H1 (cell line): ENCODE data around the gene ARHGAP26. TPM values are rescaled to one million over a fixed set of nuclear protein-coding genes. Genes with fewer than 3 reads are reported as not detected.

Experiments
- ATF2 ChIP-seq: IDR thresholded peaks from 2 replicates; pipeline ENCODE4 v1.6.1; 2012; ENCODE audit warnings: low read length, inconsistent platforms
- BACH1 ChIP-seq: IDR thresholded peaks from 2 replicates; pipeline ENCODE4 v1.6.1; 2012; ENCODE audit warnings: low read length, improper control_type of control experiment
- BRCA1 ChIP-seq: IDR thresholded peaks from 2 replicates; pipeline ENCODE4 v1.6.1; 2012; ENCODE audit warnings: low read depth, low read length, improper control_type of control experiment
- CEBPB ChIP-seq: IDR thresholded peaks from 2 replicates; pipeline ENCODE4 v1.6.1; 2012; ENCODE audit warnings: low read depth, low read length
- GABPA ChIP-seq: IDR thresholded peaks from 2 replicates; pipeline ENCODE4 v1.6.1; 2011; ENCODE audit warnings: mild to moderate bottlenecking, low read length, moderate library complexity, borderline replicate concordance; ENCODE audit not compliant: insufficient read depth
- GTF2F1 ChIP-seq: IDR thresholded peaks from 2 replicates; pipeline ENCODE4 v1.6.1; 2012; ENCODE audit warnings: low read depth, low read length, improper control_type of control experiment, borderline replicate concordance
- RAD21 ChIP-seq, 2 experiments: IDR thresholded peaks in 1 of 2; conservative IDR thresholded peaks in 1 of 2; 2 replicates each; pipeline ENCODE4 v1.6.1; 2011; ENCODE audit warnings: low read depth in 2 of 2, low read length in 2 of 2, improper control_type of control experiment in 1 of 2, inconsistent platforms in 1 of 2, mild to moderate bottlenecking in 1 of 2, moderate library complexity in 1 of 2
- SP1 ChIP-seq: IDR thresholded peaks from 2 replicates; pipeline ENCODE4 v1.6.1; 2011; ENCODE audit warnings: low read depth, low read length
- polyA plus RNA-seq, 7 experiments: library from polyadenylated mRNA; depleted of rRNA in 3 of 7; stranded (reverse) in 5 of 7; unstranded in 2 of 7; fragments of >200 nt in 5 of 7; fragments of 200-250 nt in 2 of 7; gene quantifications; 1 replicate in 5 of 7; 2 replicates in 1 of 7; 4 replicates in 1 of 7; pipeline versions ENCODE4 v1.2.1 to v1.2.3, GENCODE V29; 2011 to 2013; ENCODE audit warnings: missing spikeins in 2 of 7, mixed read lengths in 2 of 7
- total RNA-seq: library from RNA; stranded (reverse); fragmentation: NEBNext Ultra II Directional; extraction: Animal tissue kit (Norgen Biotek cat#: 25700); gene quantifications from 2 replicates; pipeline ENCODE4 v1.2.1, GENCODE V29; 2021

ARHGAP26 gene
- total and polyA plus RNA-seq, 2 of the 8 experiments (the other 6 are each of a cell fraction or from before 2014, with no cell fraction given) = 7.1 to 24.8 TPM

- no peak for TF ChIP-seq SP1
- TF ChIP-seq CEBPB = no peak
- TF ChIP-seq RAD21 (IDR thresholded peaks at IDR 0.05 in 1 of 2, conservative IDR thresholded peaks at IDR 0.05 in 1 of 2; ENCODE audit: low read depth in 2 of 2, low read length in 2 of 2) = no peak; a peak in 1 of 4 replicates
- TF ChIP-seq BACH1 = no peak
- TF ChIP-seq ATF2 = no peak
- TF ChIP-seq GTF2F1 = no peak
- TF ChIP-seq GABPA = no peak
- no peak for TF ChIP-seq BRCA1
Observed at GRCh38 chr5:143115381-143115780, 345.2 kb downstream of the ARHGAP26 start (continued).
